ENCODE data around the gene AK1. TPM values are rescaled to one million over a fixed set of nuclear protein-coding genes. Genes with fewer than 3 reads are reported as not detected.

The AK1 gene
- total and polyA plus RNA-seq, 9 of the 15 experiments (the other 6 are each of a cell fraction or from before 2014, with no cell fraction given) = 10.1 to 71.8 (median 39.0) TPM

GRCh38 chr9:127862075-127863011 lies 15.1 kb downstream of the AK1 start (continued):
- TF ChIP-seq ZNF384 (IDR thresholded peaks at IDR 0.05; ENCODE audit: low read depth, low read length) (no peak), TCF7L2 (IDR thresholded peaks at IDR 0.05; ENCODE audit: low read depth, low read length) (no peak), RBM34 (IDR thresholded peaks at IDR 0.05; ENCODE audit: borderline replicate concordance, insufficient read depth, low read length) (no peak), ZNF589 (CRISPR knock-in tag; IDR thresholded peaks at IDR 0.05; ENCODE audit: low read depth) (peak; percentile 60), ZNF511 (CRISPR knock-in tag; IDR thresholded peaks at IDR 0.05) (no peak; the same call in none of the 2 replicates), PHF21A (IDR thresholded peaks at IDR 0.05; ENCODE audit: borderline replicate concordance, low read depth) (peak; percentile 48; the same call in 1 of the 2 replicates), ZNF512 (tag; IDR thresholded peaks at IDR 0.05) (no peak), KDM5B (IDR thresholded peaks at IDR 0.05; ENCODE audit: insufficient replicate concordance, low read depth, low read length) (peak; percentile 40), RNF2 (IDR thresholded peaks at IDR 0.05) (peak; percentile 94), SIX5 (IDR thresholded peaks at IDR 0.05; ENCODE audit: borderline replicate concordance in 1 of 2, insufficient read depth in 1 of 2, low read depth in 1 of 2, low read length in 2 of 2) (no peak), KAT7 (CRISPR knock-in tag; IDR thresholded peaks at IDR 0.05; ENCODE audit: borderline replicate concordance) (peak; percentile 77; the same call in 1 of the 2 replicates), ZFP91 (CRISPR knock-in tag; IDR thresholded peaks at IDR 0.05) (no peak), HDAC2 (IDR thresholded peaks at IDR 0.05) (peak; percentile 58; the same call in 1 of the 2 replicates), ZNF274 (IDR thresholded peaks at IDR 0.05; ENCODE audit: borderline replicate concordance, low read depth, low read length) (no peak), E2F3 (CRISPR knock-in tag; IDR thresholded peaks at IDR 0.05) (no peak), FOXA3 (CRISPR knock-in tag; conservative IDR thresholded peaks at IDR 0.05 in 1 of 2, IDR thresholded peaks at IDR 0.05 in 1 of 2) (peak; percentile 71 to 91), TAF7 (tag; IDR thresholded peaks at IDR 0.05) (peak; percentile 60; the same call in 1 of the 2 replicates)
- TF ChIP-seq, protein P1, sequence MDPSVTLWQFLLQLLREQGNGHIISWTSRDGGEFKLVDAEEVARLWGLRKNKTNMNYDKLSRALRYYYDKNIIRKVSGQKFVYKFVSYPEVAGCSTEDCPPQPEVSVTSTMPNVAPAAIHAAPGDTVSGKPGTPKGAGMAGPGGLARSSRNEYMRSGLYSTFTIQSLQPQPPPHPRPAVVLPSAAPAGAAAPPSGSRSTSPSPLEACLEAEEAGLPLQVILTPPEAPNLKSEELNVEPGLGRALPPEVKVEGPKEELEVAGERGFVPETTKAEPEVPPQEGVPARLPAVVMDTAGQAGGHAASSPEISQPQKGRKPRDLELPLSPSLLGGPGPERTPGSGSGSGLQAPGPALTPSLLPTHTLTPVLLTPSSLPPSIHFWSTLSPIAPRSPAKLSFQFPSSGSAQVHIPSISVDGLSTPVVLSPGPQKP (CRISPR knock-in tag; IDR thresholded peaks at IDR 0.05) = no peak
- TF ChIP-seq, protein P2, sequence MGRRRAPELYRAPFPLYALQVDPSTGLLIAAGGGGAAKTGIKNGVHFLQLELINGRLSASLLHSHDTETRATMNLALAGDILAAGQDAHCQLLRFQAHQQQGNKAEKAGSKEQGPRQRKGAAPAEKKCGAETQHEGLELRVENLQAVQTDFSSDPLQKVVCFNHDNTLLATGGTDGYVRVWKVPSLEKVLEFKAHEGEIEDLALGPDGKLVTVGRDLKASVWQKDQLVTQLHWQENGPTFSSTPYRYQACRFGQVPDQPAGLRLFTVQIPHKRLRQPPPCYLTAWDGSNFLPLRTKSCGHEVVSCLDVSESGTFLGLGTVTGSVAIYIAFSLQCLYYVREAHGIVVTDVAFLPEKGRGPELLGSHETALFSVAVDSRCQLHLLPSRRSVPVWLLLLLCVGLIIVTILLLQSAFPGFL (CRISPR knock-in tag; IDR thresholded peaks at IDR 0.05) = no peak
